ENCODE data around the gene FLOT1.

DNA sequence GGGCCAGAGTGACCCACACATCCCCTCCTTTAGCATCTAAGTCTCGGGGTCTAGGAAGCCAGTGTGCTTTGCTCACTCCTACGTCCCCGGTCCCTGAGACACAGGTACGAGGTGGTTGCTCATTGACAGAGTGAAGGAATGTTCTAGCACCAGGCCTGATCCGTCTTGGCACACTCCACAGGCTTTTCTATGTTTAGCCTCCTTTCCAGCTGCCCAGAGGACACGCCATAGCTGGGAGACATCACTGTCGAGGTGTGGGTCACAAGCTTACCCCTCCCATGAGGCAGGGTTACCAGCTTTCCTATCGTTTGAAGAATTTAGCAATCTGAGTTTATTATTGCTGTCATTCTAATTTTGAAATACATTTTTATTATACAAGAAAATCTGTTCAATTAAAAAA lies 32.2 kb upstream of the FLOT1 start:
- TF ChIP-seq EZH2phosphoT487 (IDR thresholded peaks at IDR 0.05; ENCODE audit: low read length), result no peak
- TF ChIP-seq, protein P1, sequence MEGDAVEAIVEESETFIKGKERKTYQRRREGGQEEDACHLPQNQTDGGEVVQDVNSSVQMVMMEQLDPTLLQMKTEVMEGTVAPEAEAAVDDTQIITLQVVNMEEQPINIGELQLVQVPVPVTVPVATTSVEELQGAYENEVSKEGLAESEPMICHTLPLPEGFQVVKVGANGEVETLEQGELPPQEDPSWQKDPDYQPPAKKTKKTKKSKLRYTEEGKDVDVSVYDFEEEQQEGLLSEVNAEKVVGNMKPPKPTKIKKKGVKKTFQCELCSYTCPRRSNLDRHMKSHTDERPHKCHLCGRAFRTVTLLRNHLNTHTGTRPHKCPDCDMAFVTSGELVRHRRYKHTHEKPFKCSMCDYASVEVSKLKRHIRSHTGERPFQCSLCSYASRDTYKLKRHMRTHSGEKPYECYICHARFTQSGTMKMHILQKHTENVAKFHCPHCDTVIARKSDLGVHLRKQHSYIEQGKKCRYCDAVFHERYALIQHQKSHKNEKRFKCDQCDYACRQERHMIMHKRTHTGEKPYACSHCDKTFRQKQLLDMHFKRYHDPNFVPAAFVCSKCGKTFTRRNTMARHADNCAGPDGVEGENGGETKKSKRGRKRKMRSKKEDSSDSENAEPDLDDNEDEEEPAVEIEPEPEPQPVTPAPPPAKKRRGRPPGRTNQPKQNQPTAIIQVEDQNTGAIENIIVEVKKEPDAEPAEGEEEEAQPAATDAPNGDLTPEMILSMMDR (IDR thresholded peaks at IDR 0.05; ENCODE audit: low read length), result no peak
- TF ChIP-seq EZH2 (optimal IDR thresholded peaks at IDR 0.05; ENCODE audit: low read depth, low read length), result no peak
